Nephron progenitor cell (in vitro differentiated cells): ENCODE measurements around the gene PIGH.
A peak's percentile ranks its signal among the peaks of the same experiment; 100 is the strongest.

Source experiments
- DNase-seq: peaks from one replicate; pipeline ENCODE4 v3.0.0; 2021
- H3K27ac Mint-ChIP-seq: 2 replicates; pipeline ENCODE4 v1.8.0; 2021; ENCODE audit warnings: mild to moderate bottlenecking, moderate library complexity, mixed read lengths
- H3K27me3 Mint-ChIP-seq: 2 replicates; pipeline ENCODE4 v1.8.0; 2021; ENCODE audit warnings: mild to moderate bottlenecking, low read depth, mixed read lengths; ENCODE audit not compliant: poor library complexity
- H3K36me3 Mint-ChIP-seq: 2 replicates; pipeline ENCODE4 v1.8.0; 2021; ENCODE audit warnings: low read depth, mixed read lengths
- H3K4me1 Mint-ChIP-seq: 2 replicates; pipeline ENCODE4 v1.8.0; 2021; ENCODE audit warnings: mixed read lengths
- H3K4me3 Mint-ChIP-seq: 2 replicates; pipeline ENCODE4 v1.8.0; 2021; ENCODE audit warnings: mild to moderate bottlenecking, moderate library complexity, mixed read lengths
- H3K9me3 Mint-ChIP-seq: 2 replicates; pipeline ENCODE4 v1.8.0; 2021; ENCODE audit warnings: mild to moderate bottlenecking, moderate library complexity, mixed read lengths
- TF ChIP-seq, protein P1 (sequence below): fragments of 200-600 bp; sonication (generic); IDR thresholded peaks from 2 replicates; pipeline ENCODE4 v1.5.0; 2021; ENCODE audit warnings: antibody characterized with exemption

PIGH gene

DNA sequence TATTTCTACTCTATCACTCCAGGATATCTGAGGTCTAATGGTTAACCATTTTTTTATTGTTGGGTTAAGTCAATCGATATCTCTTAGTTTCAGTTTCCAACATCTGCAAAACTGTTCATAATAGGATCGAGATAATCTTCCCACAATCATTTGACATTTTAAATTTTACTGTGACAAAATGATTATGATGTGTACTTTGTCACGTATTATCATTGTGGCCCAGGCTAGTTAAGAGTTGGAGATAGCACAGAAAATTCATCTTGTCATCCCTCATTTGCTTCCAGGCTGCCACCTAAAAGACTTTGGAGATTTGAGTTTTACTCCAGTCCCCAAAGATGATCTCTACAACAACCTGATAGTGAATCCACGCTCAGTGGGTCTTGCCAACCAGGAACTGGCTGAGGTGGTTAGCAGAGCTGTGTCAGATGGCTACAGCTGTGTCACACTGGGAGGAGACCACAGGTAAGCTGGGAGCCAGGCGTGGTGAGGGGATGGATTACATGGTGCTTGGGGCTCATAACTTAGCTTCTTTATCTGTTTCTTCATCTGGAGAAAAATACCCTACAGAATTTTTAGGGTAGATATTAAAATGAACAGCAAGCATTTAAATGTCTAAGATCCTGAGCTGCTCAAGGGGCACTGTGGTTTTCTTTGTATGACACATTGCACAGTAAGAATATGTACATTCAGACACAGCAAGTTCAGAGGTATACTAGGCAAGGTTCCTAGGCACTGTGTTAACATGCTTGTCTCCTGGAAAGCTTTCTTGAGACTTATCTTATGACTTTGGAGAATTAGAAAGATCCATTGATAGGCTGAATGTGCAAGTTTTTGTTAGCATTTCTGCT, 42.1 kb upstream of the PIGH start:
- no peaks in the 10 kb centered on the region for H3K27me3 Mint-ChIP-seq
- no peaks in the 10 kb centered on the region for H3K4me1 Mint-ChIP-seq
- H3K36me3 Mint-ChIP-seq, result peaks cover 41% of the 10 kb centered on the region
- TF ChIP-seq, protein P1, sequence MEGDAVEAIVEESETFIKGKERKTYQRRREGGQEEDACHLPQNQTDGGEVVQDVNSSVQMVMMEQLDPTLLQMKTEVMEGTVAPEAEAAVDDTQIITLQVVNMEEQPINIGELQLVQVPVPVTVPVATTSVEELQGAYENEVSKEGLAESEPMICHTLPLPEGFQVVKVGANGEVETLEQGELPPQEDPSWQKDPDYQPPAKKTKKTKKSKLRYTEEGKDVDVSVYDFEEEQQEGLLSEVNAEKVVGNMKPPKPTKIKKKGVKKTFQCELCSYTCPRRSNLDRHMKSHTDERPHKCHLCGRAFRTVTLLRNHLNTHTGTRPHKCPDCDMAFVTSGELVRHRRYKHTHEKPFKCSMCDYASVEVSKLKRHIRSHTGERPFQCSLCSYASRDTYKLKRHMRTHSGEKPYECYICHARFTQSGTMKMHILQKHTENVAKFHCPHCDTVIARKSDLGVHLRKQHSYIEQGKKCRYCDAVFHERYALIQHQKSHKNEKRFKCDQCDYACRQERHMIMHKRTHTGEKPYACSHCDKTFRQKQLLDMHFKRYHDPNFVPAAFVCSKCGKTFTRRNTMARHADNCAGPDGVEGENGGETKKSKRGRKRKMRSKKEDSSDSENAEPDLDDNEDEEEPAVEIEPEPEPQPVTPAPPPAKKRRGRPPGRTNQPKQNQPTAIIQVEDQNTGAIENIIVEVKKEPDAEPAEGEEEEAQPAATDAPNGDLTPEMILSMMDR, result no peak
- DNase-seq, result no peak
- no peak overlapping the region for H3K4me3 Mint-ChIP-seq
- H3K9me3 Mint-ChIP-seq, result no peaks in the 10 kb centered on the region
- H3K27ac Mint-ChIP-seq, result no peak overlapping the region

DNA sequence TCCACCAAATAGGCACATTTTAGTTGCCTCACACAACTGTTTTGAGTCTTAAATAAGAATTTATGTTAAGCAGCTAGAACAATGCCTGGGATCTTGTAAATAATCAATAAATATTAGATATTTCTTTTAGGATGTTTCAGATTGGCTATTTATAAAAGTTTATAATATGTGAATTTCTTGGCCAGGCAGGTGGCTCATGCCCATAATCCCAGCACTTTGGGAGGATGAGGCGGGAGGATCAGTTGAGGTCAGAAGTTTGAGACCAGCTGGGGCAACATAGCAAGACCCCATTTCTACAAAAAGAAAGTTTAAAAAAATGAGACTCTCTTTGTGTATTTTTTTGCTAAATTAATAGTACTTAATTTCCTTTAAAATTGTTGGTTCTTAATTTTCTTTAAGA, 41.4 kb upstream of the PIGH start:
- H3K4me1 Mint-ChIP-seq, result peaks cover 3% of the 10 kb centered on the region
- H3K36me3 Mint-ChIP-seq, result peaks cover 35% of the 10 kb centered on the region
- H3K27me3 Mint-ChIP-seq, result no peaks in the 10 kb centered on the region
- H3K27ac Mint-ChIP-seq, result no peak overlapping the region
- H3K4me3 Mint-ChIP-seq, result no peak overlapping the region
- no peaks in the 10 kb centered on the region for H3K9me3 Mint-ChIP-seq
- DNase-seq, result no peak
- TF ChIP-seq, protein P1, result no peak

DNA sequence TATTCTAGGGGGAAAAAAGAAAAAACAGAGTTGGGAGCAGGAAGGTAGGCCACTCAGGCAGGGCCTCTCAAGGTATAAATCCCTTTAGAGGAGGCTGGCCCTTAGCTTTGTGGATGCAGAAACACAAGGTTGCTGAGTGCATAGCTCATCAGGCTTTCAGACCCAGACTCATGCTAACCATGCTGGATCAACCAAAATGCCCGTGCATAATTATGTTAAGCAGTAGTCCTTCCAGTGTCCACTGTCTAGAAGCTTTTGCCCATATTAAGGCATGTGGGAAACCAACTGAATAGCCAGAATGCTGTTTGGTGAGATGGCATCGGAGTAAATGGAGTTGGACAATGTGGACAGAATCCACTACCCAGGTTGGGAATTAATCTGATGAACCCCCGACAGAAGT, 38.6 kb upstream of the PIGH start:
- no peak for DNase-seq
- TF ChIP-seq, protein P1, result no peak
- Mint-ChIP-seq H3K27me3 (peaks cover 1% of the 10 kb centered on the region), H3K27ac (no peak overlapping the region), H3K36me3 (peaks cover 22% of the 10 kb centered on the region), H3K4me3 (no peak overlapping the region), H3K9me3 (no peaks in the 10 kb centered on the region), H3K4me1 (peaks cover 8% of the 10 kb centered on the region)

DNA sequence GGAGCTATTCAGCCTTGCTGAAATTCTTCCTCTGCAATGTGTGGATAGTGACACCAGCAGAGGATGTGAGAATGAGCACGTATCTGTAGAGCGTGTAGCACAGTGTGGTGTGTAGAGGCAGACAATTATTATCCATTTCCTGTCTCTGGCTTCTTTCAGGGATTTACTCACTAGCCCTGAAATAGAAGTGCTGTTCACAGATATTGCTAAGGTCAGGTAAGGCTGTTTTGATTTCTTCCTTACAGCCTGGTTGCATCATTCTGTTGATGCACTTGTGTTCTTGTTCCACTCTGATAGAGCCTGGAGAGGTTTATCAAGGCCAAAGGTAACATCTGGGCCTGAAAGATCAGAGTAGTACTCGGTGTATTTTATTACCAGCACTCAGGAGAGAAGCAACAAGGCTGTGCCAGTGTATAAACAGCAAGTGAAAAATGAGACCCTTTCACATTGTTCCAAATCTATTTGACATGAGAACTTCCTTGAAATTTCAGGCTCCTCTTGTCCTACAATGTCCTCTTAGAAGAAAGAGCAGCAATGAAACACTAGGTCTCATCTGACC, 36.4 kb upstream of the PIGH start:
- peaks cover 32% of the 10 kb centered on the region for H3K36me3 Mint-ChIP-seq
- no peak for DNase-seq
- peaks cover 8% of the 10 kb centered on the region for H3K4me1 Mint-ChIP-seq
- no peak overlapping the region for H3K4me3 Mint-ChIP-seq
- peaks cover 3% of the 10 kb centered on the region for H3K27me3 Mint-ChIP-seq
- H3K27ac Mint-ChIP-seq, result peak overlapping the region; percentile 26
- no peaks in the 10 kb centered on the region for H3K9me3 Mint-ChIP-seq
- TF ChIP-seq, protein P1, result no peak

GRCh38 chr14:67633451-67634147, 33.5 kb upstream of the PIGH start:
- H3K4me1 Mint-ChIP-seq, result peaks cover 13% of the 10 kb centered on the region
- H3K4me3 Mint-ChIP-seq, result no peak overlapping the region
- peak overlapping the region; percentile 1 for H3K27ac Mint-ChIP-seq
- H3K9me3 Mint-ChIP-seq, result no peaks in the 10 kb centered on the region
- peaks cover 3% of the 10 kb centered on the region for H3K27me3 Mint-ChIP-seq
- TF ChIP-seq, protein P1, result no peak
- no peak for DNase-seq
- peaks cover 35% of the 10 kb centered on the region for H3K36me3 Mint-ChIP-seq
